Stimulated activated effector memory CD8-positive, alpha-beta T cell treated with anti-CD3 and anti-CD28 coated beads, Interleukin-12 subunit alpha, Interleukin-12 subunit beta, amount 100 ng/mL, for 72 hours (primary cell): ENCODE measurements around the gene TNFRSF11A.

Experiments
- ATAC-seq: fragments of 150-1000 bp; cut with Tn5 transposase; 2 replicates; pipeline ENCODE4 v1.10.0; 2021
- DNase-seq, 2 donors: peaks; one replicate each; pipeline ENCODE4 v3.0.0; 2021 to 2022; ENCODE audit warnings: low spot score in 2 of 2
- H3K27ac Mint-ChIP-seq: one replicate; pipeline ENCODE4 v1.8.0; 2022; ENCODE audit warnings: mild to moderate bottlenecking, mixed read lengths
- H3K36me3 Mint-ChIP-seq: one replicate; pipeline ENCODE4 v1.8.0; 2022; ENCODE audit warnings: mild to moderate bottlenecking, mixed read lengths
- H3K4me1 Mint-ChIP-seq: one replicate; pipeline ENCODE4 v1.8.0; 2022; ENCODE audit warnings: mixed read lengths
- H3K4me3 Mint-ChIP-seq: one replicate; pipeline ENCODE4 v1.8.0; 2022; ENCODE audit warnings: mild to moderate bottlenecking, mixed read lengths
- H3K9me3 Mint-ChIP-seq: one replicate; pipeline ENCODE4 v1.8.0; 2022; ENCODE audit warnings: mixed read lengths

TNFRSF11A gene

DNA sequence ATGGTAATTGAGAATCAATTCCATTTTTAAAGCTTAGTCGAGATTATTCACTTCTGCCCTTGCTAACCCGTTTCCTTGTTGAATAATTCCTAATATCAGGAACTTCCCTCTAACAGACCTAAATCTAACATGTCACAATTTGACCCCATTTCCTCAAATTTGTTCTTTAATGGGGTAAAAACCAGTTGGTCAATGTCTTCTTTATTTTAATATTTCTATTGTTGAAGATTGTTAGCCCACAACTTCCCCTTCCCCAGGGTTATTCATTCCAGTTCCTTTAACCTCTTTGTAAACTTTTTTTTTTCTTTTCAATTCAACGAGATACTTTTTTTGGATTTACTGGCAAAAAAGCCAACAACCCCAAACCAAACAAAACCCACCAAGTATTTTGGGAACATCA, 7.3 kb downstream of the TNFRSF11A start:
- no peaks in the 10 kb centered on the region for H3K36me3 Mint-ChIP-seq
- H3K9me3 Mint-ChIP-seq = no peaks in the 10 kb centered on the region
- no peak for ATAC-seq
- H3K27ac Mint-ChIP-seq = no peak overlapping the region
- H3K4me1 Mint-ChIP-seq = peaks cover 37% of the 10 kb centered on the region
- no peak overlapping the region for H3K4me3 Mint-ChIP-seq
- no peak for DNase-seq

- H3K9me3 Mint-ChIP-seq = no peaks in the 10 kb centered on the region
- ATAC-seq (no peak), DNase-seq (no peak)
- H3K36me3 Mint-ChIP-seq = no peaks in the 10 kb centered on the region
- peaks cover 36% of the 10 kb centered on the region for H3K4me1 Mint-ChIP-seq
- no peak overlapping the region for H3K4me3 Mint-ChIP-seq
- H3K27ac Mint-ChIP-seq = no peak overlapping the region
Measured at GRCh38 chr18:62332964-62333695, 8.0 kb downstream of the TNFRSF11A start.

DNA sequence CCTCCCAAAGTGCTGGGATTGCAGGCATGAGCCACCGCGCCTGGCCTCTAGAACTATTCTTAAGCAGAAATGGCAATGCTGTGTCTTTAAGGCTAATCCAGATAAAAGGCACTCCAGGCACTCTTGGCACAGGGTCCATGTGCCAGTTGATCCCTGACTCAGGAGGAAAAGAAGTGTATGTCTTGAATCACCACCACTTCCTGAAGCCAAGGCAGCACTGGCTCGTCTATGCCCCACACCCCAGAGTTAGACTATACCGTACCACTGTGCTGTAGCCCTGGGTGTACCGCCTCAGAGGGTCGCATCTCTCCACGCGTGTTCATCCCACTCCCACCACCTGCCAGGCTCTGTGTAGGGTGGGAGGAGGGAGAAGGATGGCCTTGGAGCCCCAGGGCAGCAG, 9.0 kb downstream of the TNFRSF11A start:
- H3K4me1 Mint-ChIP-seq = peaks cover 36% of the 10 kb centered on the region
- H3K27ac Mint-ChIP-seq = no peak overlapping the region
- H3K9me3 Mint-ChIP-seq = no peaks in the 10 kb centered on the region
- DNase-seq (no peak), ATAC-seq (no peak)
- no peak overlapping the region for H3K4me3 Mint-ChIP-seq
- no peaks in the 10 kb centered on the region for H3K36me3 Mint-ChIP-seq

DNA sequence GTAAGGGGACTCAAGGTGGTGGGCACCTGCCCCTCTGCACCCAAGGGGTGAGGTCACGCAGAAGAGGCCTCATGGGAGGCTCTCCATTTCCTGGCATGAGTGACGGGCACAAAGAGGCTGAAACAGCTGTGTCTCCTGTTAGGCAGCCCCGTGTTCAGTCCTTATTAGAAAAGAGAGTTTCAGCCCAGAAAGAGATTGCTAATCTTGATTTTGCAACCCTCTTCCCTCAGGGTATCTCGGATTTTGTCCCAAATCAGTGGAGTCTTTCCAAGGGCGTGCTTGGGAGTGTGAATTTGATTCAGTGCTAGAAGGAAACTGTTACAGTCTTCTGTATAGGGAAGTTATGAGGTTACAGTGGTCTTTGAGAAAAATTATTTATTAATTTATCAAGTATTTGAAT, 10.4 kb downstream of the TNFRSF11A start:
- no peak for ATAC-seq
- Mint-ChIP-seq H3K4me1 (peaks cover 32% of the 10 kb centered on the region), H3K9me3 (no peaks in the 10 kb centered on the region), H3K36me3 (no peaks in the 10 kb centered on the region), H3K4me3 (no peak overlapping the region), H3K27ac (no peak overlapping the region)
- DNase-seq = no peak

- Mint-ChIP-seq H3K27ac (no peak overlapping the region), H3K4me1 (peaks cover 31% of the 10 kb centered on the region), H3K4me3 (no peak overlapping the region), H3K36me3 (peaks cover 4% of the 10 kb centered on the region), H3K9me3 (no peaks in the 10 kb centered on the region)
- DNase-seq (no peak), ATAC-seq (no peak)
Measured at GRCh38 chr18:62336618-62337017, 11.5 kb downstream of the TNFRSF11A start.

- DNase-seq (no peak), ATAC-seq (no peak)
- Mint-ChIP-seq H3K36me3 (peaks cover 4% of the 10 kb centered on the region), H3K4me3 (no peak overlapping the region), H3K27ac (no peak overlapping the region), H3K4me1 (peaks cover 27% of the 10 kb centered on the region), H3K9me3 (no peaks in the 10 kb centered on the region)
Measured at GRCh38 chr18:62337336-62337735, 12.2 kb downstream of the TNFRSF11A start.

DNA sequence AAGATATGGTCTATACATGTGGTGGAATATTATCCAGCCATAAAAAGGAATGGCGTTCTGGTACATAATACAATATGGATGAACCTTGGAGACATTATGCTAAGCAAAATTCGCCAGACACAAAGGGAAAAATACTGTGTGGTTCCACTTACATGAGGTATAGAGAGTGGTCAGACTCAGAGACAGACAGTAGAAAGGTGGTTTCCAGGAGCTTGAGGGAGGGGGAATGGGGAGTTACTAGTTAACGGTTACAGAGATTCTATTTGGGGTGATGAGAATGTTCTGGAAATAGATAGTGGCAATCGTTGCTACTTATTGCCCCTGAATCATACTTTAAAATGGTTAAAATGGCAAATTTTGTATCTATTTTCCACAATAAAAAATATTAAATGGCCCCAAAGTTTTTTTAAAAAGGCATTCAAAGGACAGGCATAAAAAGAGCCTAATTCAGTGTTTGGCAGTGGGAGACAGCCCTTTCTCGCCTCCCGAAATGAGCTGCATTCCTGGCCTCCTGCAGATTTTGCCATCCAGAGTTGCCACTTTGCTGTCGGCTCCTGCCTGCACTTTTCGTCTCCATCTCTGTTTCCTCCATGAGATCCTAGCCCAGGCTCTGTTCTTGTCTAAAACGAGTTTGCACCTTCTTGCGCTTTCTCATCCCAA, 13.5 kb downstream of the TNFRSF11A start:
- no peak overlapping the region for H3K27ac Mint-ChIP-seq
- ATAC-seq = no peak

GRCh38 chr18:62339106-62339988, 14.2 kb downstream of the TNFRSF11A start:
- peak; percentile 97 for ATAC-seq
- H3K4me1 Mint-ChIP-seq = peaks cover 27% of the 10 kb centered on the region
- DNase-seq = no peak
- peak overlapping the region; percentile 54 for H3K4me3 Mint-ChIP-seq
- peaks cover 4% of the 10 kb centered on the region for H3K36me3 Mint-ChIP-seq
- H3K9me3 Mint-ChIP-seq = no peaks in the 10 kb centered on the region
- peak overlapping the region; percentile 78 for H3K27ac Mint-ChIP-seq

More for the DNA sequence above, 13.5 kb downstream of the TNFRSF11A start:
- H3K4me1 Mint-ChIP-seq = peaks cover 27% of the 10 kb centered on the region
- no peak overlapping the region for H3K4me3 Mint-ChIP-seq
- no peaks in the 10 kb centered on the region for H3K9me3 Mint-ChIP-seq
- no peak for DNase-seq
- peaks cover 4% of the 10 kb centered on the region for H3K36me3 Mint-ChIP-seq

DNA sequence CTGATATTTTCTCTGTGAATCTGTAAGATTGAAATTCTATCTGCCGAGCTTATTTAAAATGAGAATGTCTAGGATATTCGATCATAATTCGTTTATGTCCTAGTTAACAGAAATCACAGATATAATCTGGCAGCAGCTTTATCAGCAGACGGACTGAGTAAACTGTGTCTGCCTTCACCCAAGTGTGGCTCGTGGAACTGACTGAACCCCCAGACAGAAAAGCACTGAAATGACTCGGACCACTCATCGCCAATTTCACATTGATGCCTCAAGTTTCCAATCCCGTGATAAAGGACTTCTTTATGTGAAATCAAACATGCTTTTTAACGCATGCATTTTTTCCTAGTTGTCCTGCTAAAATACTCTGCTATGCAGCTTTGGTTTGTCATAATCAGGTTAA, 15.9 kb downstream of the TNFRSF11A start:
- ATAC-seq (no peak), DNase-seq (no peak)
- no peaks in the 10 kb centered on the region for H3K9me3 Mint-ChIP-seq
- H3K27ac Mint-ChIP-seq = no peak overlapping the region
- peaks cover 27% of the 10 kb centered on the region for H3K4me1 Mint-ChIP-seq
- H3K36me3 Mint-ChIP-seq = peaks cover 10% of the 10 kb centered on the region
- H3K4me3 Mint-ChIP-seq = no peak overlapping the region

DNA sequence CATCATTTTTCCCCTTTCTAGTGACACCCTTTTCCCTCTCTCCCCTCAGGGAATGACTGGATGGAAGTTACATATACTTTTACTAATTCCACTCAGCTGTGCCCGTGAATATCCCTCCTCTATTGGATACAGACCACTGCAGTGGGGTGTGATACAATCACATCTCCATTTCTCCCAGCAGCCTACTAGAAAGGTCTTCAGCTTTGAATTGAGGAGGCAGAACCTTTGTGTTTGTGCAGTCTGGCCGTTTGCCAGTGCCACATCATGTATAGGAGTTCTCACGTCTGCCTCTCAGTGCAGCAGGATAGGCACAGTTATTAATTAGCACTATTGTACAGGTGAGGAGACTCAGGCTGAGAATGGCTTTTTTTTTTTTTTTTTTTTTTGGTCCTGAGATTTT, 16.4 kb downstream of the TNFRSF11A start:
- H3K4me3 Mint-ChIP-seq = no peak overlapping the region
- ATAC-seq = no peak
- H3K27ac Mint-ChIP-seq = no peak overlapping the region
- peaks cover 10% of the 10 kb centered on the region for H3K36me3 Mint-ChIP-seq
- H3K9me3 Mint-ChIP-seq = no peaks in the 10 kb centered on the region
- no peak for DNase-seq
- H3K4me1 Mint-ChIP-seq = peaks cover 31% of the 10 kb centered on the region

GRCh38 chr18:62342884-62343283, 17.8 kb downstream of the TNFRSF11A start:
- no peak overlapping the region for H3K4me3 Mint-ChIP-seq

DNA sequence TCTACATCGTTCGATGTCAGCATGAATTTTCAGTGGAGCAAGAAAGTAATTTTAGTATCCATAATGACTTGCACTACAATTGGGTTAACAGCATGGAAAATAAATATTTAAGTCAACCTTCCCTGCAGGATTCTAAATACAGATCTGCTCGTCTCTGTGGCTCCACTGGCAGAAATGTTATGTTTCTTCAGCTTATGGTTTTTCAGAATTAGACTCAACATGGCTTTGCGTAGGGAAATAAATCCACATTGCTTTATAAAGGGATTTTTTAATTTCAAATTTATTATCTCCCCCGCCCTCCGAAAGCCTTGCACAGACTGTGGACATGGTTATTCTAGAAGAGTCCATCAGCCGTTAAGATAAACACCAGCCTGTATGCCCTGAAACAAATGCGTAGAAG, 18.2 kb downstream of the TNFRSF11A start:
- Mint-ChIP-seq H3K27ac (no peak overlapping the region), H3K36me3 (peaks cover 10% of the 10 kb centered on the region), H3K9me3 (no peaks in the 10 kb centered on the region), H3K4me3 (no peak overlapping the region), H3K4me1 (peaks cover 34% of the 10 kb centered on the region)
- DNase-seq (no peak), ATAC-seq (no peak)

More at GRCh38 chr18:62342884-62343283, 17.8 kb downstream of the TNFRSF11A start:
- no peak for ATAC-seq
- Mint-ChIP-seq H3K27ac (no peak overlapping the region), H3K36me3 (peaks cover 10% of the 10 kb centered on the region), H3K9me3 (no peaks in the 10 kb centered on the region), H3K4me1 (peaks cover 38% of the 10 kb centered on the region)
- DNase-seq = no peak

DNA sequence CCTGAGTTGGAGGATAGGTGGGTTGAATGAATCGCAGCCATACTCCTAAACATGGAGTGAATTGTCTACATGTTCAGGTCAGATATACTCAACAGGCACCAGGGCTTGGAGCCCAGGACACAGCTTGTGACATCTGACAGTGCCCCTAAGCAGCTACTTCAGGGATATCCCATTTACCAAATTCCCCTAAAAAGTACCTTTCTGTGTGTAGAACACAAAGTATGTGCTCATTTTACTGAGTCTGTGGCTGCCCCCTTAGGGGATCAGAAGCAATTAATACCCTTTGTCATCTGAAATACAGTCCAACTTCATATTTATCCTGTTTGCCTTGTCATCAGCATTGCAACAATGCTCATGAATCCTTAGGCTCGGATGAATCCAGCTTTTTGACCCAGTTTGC, 20.8 kb downstream of the TNFRSF11A start:
- ATAC-seq = peak; percentile 27

GRCh38 chr18:62346333-62347088, 21.4 kb downstream of the TNFRSF11A start:
- Mint-ChIP-seq H3K27ac (peak overlapping the region; percentile 43), H3K4me3 (peak overlapping the region; percentile 13), H3K4me1 (peaks cover 20% of the 10 kb centered on the region), H3K36me3 (peaks cover 26% of the 10 kb centered on the region), H3K9me3 (no peaks in the 10 kb centered on the region)
- peak; percentile 31 for ATAC-seq
- no peak for DNase-seq

More for the DNA sequence above, 20.8 kb downstream of the TNFRSF11A start:
- H3K4me1 Mint-ChIP-seq = peaks cover 24% of the 10 kb centered on the region
- no peak overlapping the region for H3K27ac Mint-ChIP-seq
- H3K4me3 Mint-ChIP-seq = no peak overlapping the region
- DNase-seq = no peak
- peaks cover 22% of the 10 kb centered on the region for H3K36me3 Mint-ChIP-seq
- H3K9me3 Mint-ChIP-seq = no peaks in the 10 kb centered on the region

DNA sequence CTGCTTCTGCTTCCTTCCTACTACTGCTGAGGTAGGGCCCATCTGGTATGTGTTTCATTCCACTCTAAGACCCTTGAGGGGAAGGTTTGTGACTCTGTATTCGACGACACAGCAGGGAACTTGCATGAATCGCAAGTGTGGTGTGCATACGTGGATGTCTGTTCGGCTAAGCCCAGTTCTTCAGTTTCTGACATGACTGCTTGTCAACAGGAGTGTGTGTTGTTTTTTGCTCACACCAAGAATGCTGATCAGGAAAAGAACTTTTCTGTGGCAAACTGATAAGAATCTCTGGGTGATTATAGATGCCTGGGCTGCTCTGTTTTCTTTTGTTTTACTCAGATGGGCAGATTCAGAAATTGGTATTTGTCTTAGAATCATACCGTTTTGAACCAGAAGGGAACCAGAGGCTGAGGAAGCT, 22.0 kb downstream of the TNFRSF11A start:
- ATAC-seq (peak; percentile 69), DNase-seq (no peak)
- Mint-ChIP-seq H3K4me3 (peak overlapping the region; percentile 13), H3K36me3 (peaks cover 30% of the 10 kb centered on the region), H3K27ac (peak overlapping the region; percentile 43), H3K9me3 (no peaks in the 10 kb centered on the region), H3K4me1 (peaks cover 19% of the 10 kb centered on the region)
